Fibroblast of lung (primary cell): ENCODE results near the gene ACOXL. TPM values are rescaled to one million over a fixed set of nuclear protein-coding genes. Genes with fewer than 3 reads are reported as not detected.

Experiments used
- DNase-seq, 2 donors: peaks; one replicate each; pipeline versions ENCODE4 v3.0.0 to v3.0.0-alpha.2; 2010; ENCODE audit warnings: low read depth in 2 of 2
- H2AFZ ChIP-seq: 2 replicates; pipeline ENCODE4 v1.5.1; 2012; ENCODE audit warnings: low read length, control low read depth, inconsistent platforms
- H3K27ac ChIP-seq: 2 replicates; pipeline ENCODE4 v1.5.1; 2011; ENCODE audit warnings: low read length, control low read depth; ENCODE audit not compliant: insufficient read depth
- H3K27me3 ChIP-seq: 2 replicates; pipeline ENCODE4 v1.5.1; 2011; ENCODE audit warnings: mild to moderate bottlenecking, low read length; ENCODE audit not compliant: control insufficient read depth, insufficient read depth
- H3K36me3 ChIP-seq: 2 replicates; pipeline ENCODE4 v1.5.1; 2011; ENCODE audit warnings: low read length; ENCODE audit not compliant: control insufficient read depth, insufficient read depth
- H3K4me1 ChIP-seq: 2 replicates; pipeline ENCODE4 v1.5.1; 2011; ENCODE audit warnings: low read length; ENCODE audit not compliant: control insufficient read depth, insufficient read depth; ENCODE audit errors: extremely low read depth
- H3K4me2 ChIP-seq: 2 replicates; pipeline ENCODE4 v1.5.1; 2011; ENCODE audit warnings: low read length, control low read depth; ENCODE audit not compliant: insufficient read depth; ENCODE audit errors: extremely low read depth
- H3K4me3 ChIP-seq, 4 experiments: fragments of 200-600 bp in 1 of 4; sonication (generic) in 1 of 4; replicated peaks in 1 of 4; 2 replicates each; pipeline ENCODE4 v1.5.1; 2011 to 2016; ENCODE audit warnings: low read length in 4 of 4, low read depth in 3 of 4, mild to moderate bottlenecking in 3 of 4, control low read depth in 2 of 4, inconsistent platforms in 1 of 4, mixed read lengths in 1 of 4; ENCODE audit not compliant: insufficient read depth in 1 of 4; ENCODE audit errors: control extremely low read depth in 1 of 4
- H3K79me2 ChIP-seq: 2 replicates; pipeline ENCODE4 v1.5.1; 2012; ENCODE audit warnings: mild to moderate bottlenecking, low read length, inconsistent platforms; ENCODE audit not compliant: control insufficient read depth, insufficient read depth
- H3K9ac ChIP-seq: 2 replicates; pipeline ENCODE4 v1.5.1; 2011; ENCODE audit warnings: mild to moderate bottlenecking, low read length, control low read depth; ENCODE audit not compliant: insufficient read depth
- H3K9me3 ChIP-seq: 2 replicates; pipeline ENCODE4 v1.5.1; 2012; ENCODE audit warnings: low read depth, low read length; ENCODE audit not compliant: control insufficient read depth, insufficient read depth
- H4K20me1 ChIP-seq: 2 replicates; pipeline ENCODE4 v1.5.1; 2011; ENCODE audit warnings: low read length; ENCODE audit not compliant: control insufficient read depth, insufficient read depth; ENCODE audit errors: extremely low read depth
- EZH2 ChIP-seq: IDR thresholded peaks from 2 replicates; pipeline ENCODE4 v1.5.1; 2012; ENCODE audit warnings: low read length, control low read depth, mild to moderate bottlenecking; ENCODE audit errors: missing control alignments
- polyA plus RNA-seq, 2 donors: library from polyadenylated mRNA; depleted of rRNA in 1 of 2; stranded (reverse) in 1 of 2; unstranded in 1 of 2; fragments of >200 nt; gene quantifications; 2 replicates each; pipeline ENCODE4 v1.2.1, GENCODE V29; 2011 to 2012; ENCODE audit warnings: missing spikeins in 1 of 2
- total RNA-seq: library from RNA; depleted of rRNA; stranded (reverse); fragments of >200 nt; gene quantifications from 2 replicates; pipeline ENCODE4 v1.2.1, GENCODE V29; 2014
- TF ChIP-seq, protein P1 (sequence below), 2 donors: IDR thresholded peaks in 1 of 2; conservative IDR thresholded peaks in 1 of 2; 1 replicate in 1 of 2; 2 replicates in 1 of 2; pipeline ENCODE4 v1.5.1; 2011 to 2012; ENCODE audit warnings: low read length in 2 of 2, control low read depth in 1 of 2, inconsistent platforms in 1 of 2, low read depth in 1 of 2, mild to moderate bottlenecking in 1 of 2

Gene ACOXL
- total and polyA plus RNA-seq, 2 donors (not counting 1 experiment from before 2014, with no cell fraction given), result not detected

DNA sequence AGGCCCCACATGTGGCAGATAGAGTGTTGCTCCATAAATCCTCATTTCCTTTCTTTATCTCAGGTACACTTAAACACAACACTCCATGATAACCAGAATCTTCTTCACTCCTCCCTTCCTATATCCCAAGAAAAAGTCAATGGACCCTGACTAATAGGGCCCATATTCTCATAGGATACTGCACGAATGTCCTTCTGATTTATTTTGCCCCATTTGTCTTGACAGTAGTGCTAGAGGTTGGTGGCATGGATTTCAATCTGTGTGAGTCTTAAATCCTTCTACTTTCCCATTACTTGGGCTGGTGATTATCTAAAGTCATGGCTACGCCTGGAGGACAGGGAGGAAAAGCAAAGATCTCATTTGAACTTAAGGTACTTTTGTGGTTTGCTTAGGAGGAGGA is 156.0 kb downstream of the ACOXL start:
- Histone ChIP-seq H3K36me3 (no peaks in the 10 kb centered on the region), H3K27me3 (no peaks in the 10 kb centered on the region), H3K4me3 (no peak overlapping the region), H4K20me1 (no peaks in the 10 kb centered on the region), H3K4me1 (no peaks in the 10 kb centered on the region), H3K4me2 (no peak overlapping the region), H2AFZ (no peak overlapping the region), H3K79me2 (no peaks in the 10 kb centered on the region), H3K9ac (no peak overlapping the region), H3K9me3 (no peaks in the 10 kb centered on the region), H3K27ac (no peak overlapping the region)
- no peak for TF ChIP-seq EZH2
- TF ChIP-seq, protein P1, sequence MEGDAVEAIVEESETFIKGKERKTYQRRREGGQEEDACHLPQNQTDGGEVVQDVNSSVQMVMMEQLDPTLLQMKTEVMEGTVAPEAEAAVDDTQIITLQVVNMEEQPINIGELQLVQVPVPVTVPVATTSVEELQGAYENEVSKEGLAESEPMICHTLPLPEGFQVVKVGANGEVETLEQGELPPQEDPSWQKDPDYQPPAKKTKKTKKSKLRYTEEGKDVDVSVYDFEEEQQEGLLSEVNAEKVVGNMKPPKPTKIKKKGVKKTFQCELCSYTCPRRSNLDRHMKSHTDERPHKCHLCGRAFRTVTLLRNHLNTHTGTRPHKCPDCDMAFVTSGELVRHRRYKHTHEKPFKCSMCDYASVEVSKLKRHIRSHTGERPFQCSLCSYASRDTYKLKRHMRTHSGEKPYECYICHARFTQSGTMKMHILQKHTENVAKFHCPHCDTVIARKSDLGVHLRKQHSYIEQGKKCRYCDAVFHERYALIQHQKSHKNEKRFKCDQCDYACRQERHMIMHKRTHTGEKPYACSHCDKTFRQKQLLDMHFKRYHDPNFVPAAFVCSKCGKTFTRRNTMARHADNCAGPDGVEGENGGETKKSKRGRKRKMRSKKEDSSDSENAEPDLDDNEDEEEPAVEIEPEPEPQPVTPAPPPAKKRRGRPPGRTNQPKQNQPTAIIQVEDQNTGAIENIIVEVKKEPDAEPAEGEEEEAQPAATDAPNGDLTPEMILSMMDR (conservative IDR thresholded peaks at IDR 0.05 in 1 of 2, IDR thresholded peaks at IDR 0.05 in 1 of 2; ENCODE audit: low read depth in 1 of 2, low read length in 2 of 2), result no peak
- no peak for DNase-seq

DNA sequence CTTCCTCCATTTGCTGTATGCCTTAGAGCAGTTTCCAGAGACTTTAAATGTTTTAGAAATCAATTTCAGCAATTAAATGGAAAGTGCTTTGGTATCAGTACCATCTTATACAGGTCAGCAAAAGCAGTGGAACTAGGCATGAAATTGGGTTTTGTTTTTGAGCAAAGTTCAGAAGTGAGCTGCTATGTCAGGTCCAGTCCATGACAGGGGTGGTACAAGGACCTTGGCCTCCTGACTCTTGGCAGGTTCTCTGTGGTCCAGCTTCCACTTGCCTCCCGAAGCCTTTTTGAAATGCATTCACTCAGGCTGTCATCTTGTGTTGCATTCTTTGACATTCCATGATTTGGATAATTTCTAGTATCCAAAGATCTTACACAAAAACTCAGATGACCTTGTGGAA is 159.3 kb downstream of the ACOXL start:
- no peak overlapping the region for H3K9ac ChIP-seq
- no peak overlapping the region for H3K4me3 ChIP-seq
- no peaks in the 10 kb centered on the region for H3K4me1 ChIP-seq
- no peaks in the 10 kb centered on the region for H3K79me2 ChIP-seq
- no peak overlapping the region for H3K27ac ChIP-seq
- no peaks in the 10 kb centered on the region for H3K9me3 ChIP-seq
- TF ChIP-seq EZH2, result no peak
- TF ChIP-seq, protein P1 (conservative IDR thresholded peaks at IDR 0.05 in 1 of 2, IDR thresholded peaks at IDR 0.05 in 1 of 2; ENCODE audit: low read depth in 1 of 2, low read length in 2 of 2), result no peak
- no peak overlapping the region for H3K4me2 ChIP-seq
- no peaks in the 10 kb centered on the region for H4K20me1 ChIP-seq
- no peak overlapping the region for H2AFZ ChIP-seq
- DNase-seq, result no peak
- no peaks in the 10 kb centered on the region for H3K36me3 ChIP-seq
- H3K27me3 ChIP-seq, result no peaks in the 10 kb centered on the region

DNA sequence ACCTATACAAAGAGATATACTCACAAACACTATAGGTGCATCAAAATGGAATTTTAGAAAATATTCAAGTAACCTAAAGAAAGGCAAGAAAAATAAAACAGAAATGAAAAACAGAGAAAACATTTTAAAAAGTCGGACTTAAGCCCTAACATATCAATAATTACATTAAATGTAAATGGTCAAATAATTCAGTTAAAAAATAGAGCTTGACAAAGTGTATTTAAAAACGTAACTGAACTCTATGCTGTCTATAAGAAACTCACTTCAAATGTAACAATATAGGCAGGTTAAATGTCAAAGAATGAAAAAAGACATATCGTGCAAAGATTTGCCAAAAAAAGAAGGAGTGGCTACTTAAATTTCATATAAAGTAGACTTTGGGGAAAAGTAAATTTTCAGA is 163.9 kb downstream of the ACOXL start:
- Histone ChIP-seq H3K9me3 (no peaks in the 10 kb centered on the region), H4K20me1 (no peaks in the 10 kb centered on the region), H2AFZ (no peak overlapping the region), H3K36me3 (no peaks in the 10 kb centered on the region), H3K4me1 (no peaks in the 10 kb centered on the region), H3K79me2 (no peaks in the 10 kb centered on the region), H3K4me3 (no peak overlapping the region), H3K4me2 (no peak overlapping the region), H3K27ac (no peak overlapping the region), H3K9ac (no peak overlapping the region), H3K27me3 (no peaks in the 10 kb centered on the region)
- no peak for DNase-seq
- TF ChIP-seq, protein P1 (conservative IDR thresholded peaks at IDR 0.05 in 1 of 2, IDR thresholded peaks at IDR 0.05 in 1 of 2; ENCODE audit: low read depth in 1 of 2, low read length in 2 of 2), result no peak
- no peak for TF ChIP-seq EZH2
